ENCODE results near the gene NETO1. TPM values are rescaled to one million over a fixed set of nuclear protein-coding genes. Genes with fewer than 3 reads are reported as not detected.

NETO1 gene
- total and polyA plus RNA-seq, 2 experiments from 2014 or later: 10.8 to 20.7 TPM

- Mint-ChIP-seq H3K4me3 (no peak overlapping the region), H3K4me1 (peaks cover 4% of the 10 kb centered on the region; the same call in 1 of the 3 replicates), H3K36me3 (ENCODE audit: low read depth) (peaks cover 3% of the 10 kb centered on the region; the same call in 2 of the 3 replicates), H3K27ac (no peak overlapping the region), H3K27me3 (ENCODE audit: insufficient read depth, low read depth, poor library complexity) (peaks cover 5% of the 10 kb centered on the region), H3K9me3 (no peaks in the 10 kb centered on the region)
- Histone ChIP-seq H3K27ac (ENCODE audit: low read depth) (no peak overlapping the region), H3K9me2 (ENCODE audit: insufficient read depth) (no peaks in the 10 kb centered on the region), H3K4me1 (ENCODE audit: insufficient read depth) (no peaks in the 10 kb centered on the region), H4K20me1 (replicated peaks; ENCODE audit: insufficient read depth) (0 out of 2 replicates have a peak, but pooled peaks cover 2% of the 10 kb centered on the region), H3K36me3 (ENCODE audit: insufficient read depth) (no peaks in the 10 kb centered on the region), H3K4me2 (no peak overlapping the region), H3K79me2 (replicated peaks; ENCODE audit: insufficient read depth) (no peaks in the 10 kb centered on the region; the same call in none of the 2 replicates), H3K4me3 (no peak overlapping the region), H2AFZ (no peak overlapping the region), H3K27me3 (ENCODE audit: insufficient read depth) (no peaks in the 10 kb centered on the region), H3F3A (replicated peaks; ENCODE audit: low read depth) (no peaks in the 10 kb centered on the region; the same call in 1 of the 2 replicates)
- DNase-seq (ENCODE audit: low spot score) (peak; percentile 63), ATAC-seq (peak; percentile 91)
- peak; percentile 27 to 38; a peak in 3 of 4 replicates for TF ChIP-seq CTCF (conservative IDR thresholded peaks at IDR 0.05; ENCODE audit: low read depth in 2 of 2)
- no peak for TF ChIP-seq ZNF331 (CRISPR knock-in tag; IDR thresholded peaks at IDR 0.05; ENCODE audit: low read depth)
Observed at GRCh38 chr18:72826736-72827135, 41.1 kb downstream of the NETO1 start.

- no peaks in the 10 kb centered on the region for H3K27me3 ChIP-seq (ENCODE audit: insufficient read depth)
- H3K36me3 ChIP-seq (ENCODE audit: insufficient read depth): no peaks in the 10 kb centered on the region
- H3K27ac ChIP-seq (ENCODE audit: low read depth): no peak overlapping the region
- DNase-seq (ENCODE audit: low spot score): no peak
- no peaks in the 10 kb centered on the region for H4K20me1 ChIP-seq (replicated peaks; ENCODE audit: insufficient read depth)
- no peaks in the 10 kb centered on the region for H3F3A ChIP-seq (replicated peaks; ENCODE audit: low read depth)
- no peak overlapping the region for H2AFZ ChIP-seq
- Mint-ChIP-seq H3K36me3 (ENCODE audit: low read depth) (peaks cover 3% of the 10 kb centered on the region; the same call in 2 of the 3 replicates), H3K4me3 (no peak overlapping the region), H3K4me1 (peaks cover 6% of the 10 kb centered on the region; the same call in 1 of the 3 replicates), H3K27me3 (ENCODE audit: insufficient read depth, low read depth, poor library complexity) (no peaks in the 10 kb centered on the region), H3K27ac (no peak overlapping the region), H3K9me3 (no peaks in the 10 kb centered on the region)
- no peaks in the 10 kb centered on the region for H3K9me2 ChIP-seq (ENCODE audit: insufficient read depth)
- H3K4me1 ChIP-seq (ENCODE audit: insufficient read depth): no peaks in the 10 kb centered on the region
- H3K4me3 ChIP-seq: no peak overlapping the region
- H3K79me2 ChIP-seq (replicated peaks; ENCODE audit: insufficient read depth): no peaks in the 10 kb centered on the region; the same call in none of the 2 replicates
- H3K4me2 ChIP-seq: no peak overlapping the region
- no peak for ATAC-seq
- TF ChIP-seq EZH2phosphoT487 (IDR thresholded peaks at IDR 0.05; ENCODE audit: unreplicated experiment) (no peak), ETS1 (IDR thresholded peaks at IDR 0.05) (no peak), NANOG (IDR thresholded peaks at IDR 0.05; ENCODE audit: borderline replicate concordance) (no peak), CTCF (conservative IDR thresholded peaks at IDR 0.05; ENCODE audit: low read depth in 2 of 2) (no peak), REST (IDR thresholded peaks at IDR 0.05; ENCODE audit: unreplicated experiment) (no peak), STAT1 (IDR thresholded peaks at IDR 0.05; ENCODE audit: unreplicated experiment) (no peak), POLR2AphosphoS5 (IDR thresholded peaks at IDR 0.05; ENCODE audit: low read depth) (no peak), ZNF114 (CRISPR knock-in tag; IDR thresholded peaks at IDR 0.05) (no peak), CREB1 (CRISPR knock-in tag; IDR thresholded peaks at IDR 0.05; ENCODE audit: low read depth) (no peak), ZNF331 (CRISPR knock-in tag; IDR thresholded peaks at IDR 0.05; ENCODE audit: low read depth) (no peak)
Observed at GRCh38 chr18:72823345-72823744, 44.4 kb downstream of the NETO1 start.

Measured in GM23338 (cell line).